GM12872 (cell line): ENCODE measurements around the gene SP140.

Source experiments
- TF ChIP-seq, protein P1 (sequence below): IDR thresholded peaks from 3 replicates; pipeline ENCODE4 v1.5.1; 2011; ENCODE audit warnings: low read depth, mild to moderate bottlenecking, low read length, moderate library complexity; ENCODE audit not compliant: insufficient read depth

SP140 gene

DNA sequence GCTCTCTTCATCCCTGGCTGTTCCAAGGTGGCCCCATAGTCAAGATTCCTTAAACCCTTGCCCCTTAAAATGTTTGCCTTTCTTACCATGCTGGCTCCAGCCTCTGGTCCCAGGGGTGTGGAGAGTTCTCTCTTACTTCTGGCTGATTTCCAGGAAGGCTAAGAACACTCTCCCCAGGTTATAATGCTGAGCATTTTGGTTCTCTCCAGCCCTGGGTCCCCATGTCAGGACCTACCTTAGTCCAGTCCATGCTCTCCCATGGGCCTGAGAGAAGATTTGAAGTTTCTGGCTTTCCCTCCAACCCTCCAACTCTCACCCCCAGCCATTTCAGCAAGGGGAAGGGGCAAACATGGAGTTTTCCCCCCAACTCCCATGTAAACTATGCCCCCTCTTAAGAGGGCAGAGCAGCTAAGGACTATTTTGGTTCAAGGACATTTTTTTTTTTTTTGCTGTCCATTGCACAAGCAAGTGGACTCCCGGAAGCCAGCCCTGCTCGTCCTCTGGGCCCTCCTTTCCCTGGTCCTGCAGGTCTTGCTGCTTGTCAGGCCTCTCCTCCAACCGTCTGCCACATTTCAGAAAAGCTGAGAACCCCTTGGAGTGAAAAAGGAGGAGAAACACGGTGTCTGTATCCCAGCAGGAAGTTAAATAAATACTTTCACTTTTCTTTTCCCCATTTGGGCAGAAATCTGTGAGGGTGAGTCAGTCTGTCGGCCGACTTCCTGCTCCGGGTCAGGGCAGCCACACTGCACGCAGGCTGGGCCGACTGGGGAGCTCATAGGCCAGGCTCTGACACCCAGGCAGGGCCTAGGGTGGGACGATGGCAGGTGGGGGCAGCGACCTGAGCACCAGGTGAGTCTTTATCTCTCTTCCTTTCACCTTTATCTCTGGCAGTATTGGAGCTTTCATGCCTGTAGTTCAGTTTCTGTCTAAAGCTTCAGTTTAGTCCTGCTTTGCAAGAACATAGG lies 101.2 kb downstream of the SP140 start, which contains the start of gene SP140L:
Gene SP140L (plus strand): TSS at position 741 of the 965 bp plus-strand sequence. CDS start 77 bp downstream, at position 818.
- TF ChIP-seq, protein P1, sequence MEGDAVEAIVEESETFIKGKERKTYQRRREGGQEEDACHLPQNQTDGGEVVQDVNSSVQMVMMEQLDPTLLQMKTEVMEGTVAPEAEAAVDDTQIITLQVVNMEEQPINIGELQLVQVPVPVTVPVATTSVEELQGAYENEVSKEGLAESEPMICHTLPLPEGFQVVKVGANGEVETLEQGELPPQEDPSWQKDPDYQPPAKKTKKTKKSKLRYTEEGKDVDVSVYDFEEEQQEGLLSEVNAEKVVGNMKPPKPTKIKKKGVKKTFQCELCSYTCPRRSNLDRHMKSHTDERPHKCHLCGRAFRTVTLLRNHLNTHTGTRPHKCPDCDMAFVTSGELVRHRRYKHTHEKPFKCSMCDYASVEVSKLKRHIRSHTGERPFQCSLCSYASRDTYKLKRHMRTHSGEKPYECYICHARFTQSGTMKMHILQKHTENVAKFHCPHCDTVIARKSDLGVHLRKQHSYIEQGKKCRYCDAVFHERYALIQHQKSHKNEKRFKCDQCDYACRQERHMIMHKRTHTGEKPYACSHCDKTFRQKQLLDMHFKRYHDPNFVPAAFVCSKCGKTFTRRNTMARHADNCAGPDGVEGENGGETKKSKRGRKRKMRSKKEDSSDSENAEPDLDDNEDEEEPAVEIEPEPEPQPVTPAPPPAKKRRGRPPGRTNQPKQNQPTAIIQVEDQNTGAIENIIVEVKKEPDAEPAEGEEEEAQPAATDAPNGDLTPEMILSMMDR, result no peak

DNA sequence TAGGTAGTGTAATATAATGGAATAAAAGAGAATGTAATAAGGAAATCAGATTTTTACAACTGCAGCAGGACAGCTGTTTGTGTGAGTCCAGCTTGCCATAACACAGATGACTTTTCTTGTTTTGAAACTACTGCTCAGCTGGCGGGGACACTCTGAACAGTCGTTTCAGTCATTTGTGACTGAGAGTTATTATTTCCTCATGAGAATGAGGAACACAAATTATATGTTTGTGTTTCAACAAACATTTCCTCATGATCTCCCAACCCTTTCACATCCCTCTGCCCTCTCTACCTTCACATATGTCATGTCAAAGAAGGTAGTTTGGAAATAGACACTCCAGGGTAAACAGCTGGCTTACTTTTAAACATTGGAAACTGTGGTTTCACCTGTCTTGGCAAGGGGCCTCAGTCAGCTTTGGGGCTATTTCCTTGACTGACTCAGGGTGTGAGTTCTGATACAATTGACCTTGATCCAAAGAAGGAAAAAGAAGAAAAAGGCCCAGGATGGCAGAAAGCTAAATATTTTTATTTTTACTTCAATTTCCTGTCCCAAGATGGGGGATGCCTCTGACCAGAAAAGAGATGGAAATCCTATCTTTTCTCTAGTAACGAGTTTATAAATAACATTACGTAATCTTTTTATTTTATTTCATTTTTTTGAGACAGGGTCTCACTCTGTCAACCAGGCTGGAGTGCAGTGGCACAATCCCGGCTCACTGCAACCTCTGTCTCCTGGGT lies 102.0 kb downstream of the SP140 start:
- TF ChIP-seq, protein P1, result no peak

DNA sequence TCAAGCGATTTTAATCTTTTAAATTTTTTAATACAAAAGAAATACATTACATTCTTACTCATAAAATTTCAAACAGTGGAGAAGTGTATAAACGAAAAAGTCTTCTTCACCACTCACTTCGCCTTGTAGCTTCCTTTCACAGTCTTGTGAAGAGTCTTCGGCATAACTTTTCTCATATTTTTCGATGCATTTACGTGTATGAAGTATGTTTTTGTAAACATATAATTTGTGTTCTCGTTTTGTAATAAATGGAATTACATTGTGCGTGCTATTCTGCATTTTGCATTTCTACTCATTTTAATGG lies 102.6 kb downstream of the SP140 start:
- TF ChIP-seq, protein P1, result no peak

DNA sequence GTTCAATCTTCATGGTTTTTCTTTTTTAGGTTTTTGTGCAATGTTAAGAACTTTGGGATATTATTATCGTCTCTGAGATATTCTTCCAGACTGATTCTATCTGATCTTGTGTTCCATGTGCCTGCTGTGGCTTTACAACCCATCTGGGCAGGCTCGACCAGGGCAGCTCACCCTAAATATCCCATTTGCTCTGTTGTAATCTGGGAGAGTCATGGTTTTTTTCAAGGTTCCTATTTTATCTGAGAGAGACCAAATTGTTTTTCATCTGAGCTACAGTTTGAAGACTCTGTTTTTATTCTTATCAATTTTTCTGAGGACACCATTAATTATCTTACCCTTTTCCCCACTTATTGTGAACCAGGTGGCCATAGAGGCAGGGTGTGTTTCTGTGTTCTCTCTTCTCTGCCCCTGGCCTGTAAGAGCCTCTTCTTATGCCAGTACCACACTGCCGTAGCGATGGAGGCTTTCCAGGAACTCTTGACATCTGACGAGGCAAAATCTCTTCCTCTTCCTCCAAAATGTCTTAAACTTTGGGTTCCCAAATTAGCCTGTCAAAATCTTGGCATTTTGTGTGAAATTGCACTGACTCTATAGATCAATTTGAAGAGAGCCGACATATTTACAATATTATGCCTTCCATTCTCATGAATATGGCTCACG lies 104.5 kb downstream of the SP140 start:
- TF ChIP-seq, protein P1, result no peak

DNA sequence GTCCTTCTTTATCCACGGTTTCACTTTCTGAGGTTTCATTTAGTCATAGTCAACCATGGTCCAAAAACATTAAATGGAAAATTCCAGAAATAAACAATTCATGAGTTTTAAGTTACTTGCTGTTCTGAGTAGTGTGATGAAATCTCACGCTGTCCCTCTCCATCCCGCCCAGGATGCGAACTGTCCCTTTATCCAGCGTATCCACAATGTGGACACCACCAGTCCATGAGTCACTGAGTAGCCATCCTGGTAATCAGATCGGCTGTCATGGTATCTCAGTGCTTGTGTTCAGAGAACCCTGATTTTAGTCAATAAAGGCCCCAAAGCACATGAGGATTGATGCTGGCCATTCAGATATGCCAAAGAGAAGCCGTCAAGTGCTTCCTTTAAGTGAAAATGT lies 105.2 kb downstream of the SP140 start:
- TF ChIP-seq, protein P1, result no peak

DNA sequence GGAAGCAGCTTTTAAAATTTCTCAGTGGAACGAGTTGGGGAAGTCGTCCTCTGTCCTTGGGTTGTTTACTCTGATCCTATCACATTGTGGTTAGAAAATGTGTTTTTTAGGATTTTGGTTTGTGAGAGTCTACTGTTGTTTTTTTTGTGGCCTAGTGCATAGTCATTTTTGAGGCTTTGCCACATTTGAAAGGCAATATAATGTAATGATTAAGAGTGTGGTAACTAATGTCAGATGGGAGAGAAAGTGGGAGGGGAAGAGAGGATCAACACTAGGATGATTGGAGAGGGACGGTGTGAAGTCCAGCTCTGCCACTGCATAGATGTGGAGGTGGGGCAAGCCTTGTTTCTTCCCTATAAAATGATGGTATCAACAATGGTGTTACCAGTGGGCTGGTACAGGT lies 109.9 kb downstream of the SP140 start:
- TF ChIP-seq, protein P1, result no peak
